ENCODE measurements around the gene AGAP1. TPM values are rescaled to one million over a fixed set of nuclear protein-coding genes. Genes with fewer than 3 reads are reported as not detected.

AGAP1 gene
- total RNA-seq, 1 donor from 2014 or later = 43.8 TPM

GRCh38 chr2:235588750-235589149, 94.9 kb downstream of the AGAP1 start:
- H3K27me3 Mint-ChIP-seq (ENCODE audit: unreplicated experiment) = no peaks in the 10 kb centered on the region
- peaks cover 1% of the 10 kb centered on the region for H3K36me3 Mint-ChIP-seq (ENCODE audit: unreplicated experiment)
- no peak overlapping the region for H3K27ac Mint-ChIP-seq (ENCODE audit: unreplicated experiment)
- TF ChIP-seq CTCF (IDR thresholded peaks at IDR 0.05) = no peak
- H3K9me3 Mint-ChIP-seq (ENCODE audit: unreplicated experiment) = no peaks in the 10 kb centered on the region
- peaks cover 2% of the 10 kb centered on the region for H3K4me1 Mint-ChIP-seq (ENCODE audit: unreplicated experiment)
- DNase-seq (ENCODE audit: extremely low spot score, unreplicated experiment) = no peak
- H3K4me3 Mint-ChIP-seq (ENCODE audit: unreplicated experiment) = no peak overlapping the region

GRCh38 chr2:235591231-235591730, 97.4 kb downstream of the AGAP1 start:
- no peak for DNase-seq (ENCODE audit: extremely low spot score, unreplicated experiment)
- TF ChIP-seq CTCF (IDR thresholded peaks at IDR 0.05) = no peak
- peaks cover 5% of the 10 kb centered on the region for H3K4me1 Mint-ChIP-seq (ENCODE audit: unreplicated experiment)
- H3K4me3 Mint-ChIP-seq (ENCODE audit: unreplicated experiment) = no peak overlapping the region
- H3K9me3 Mint-ChIP-seq (ENCODE audit: unreplicated experiment) = no peaks in the 10 kb centered on the region
- H3K27me3 Mint-ChIP-seq (ENCODE audit: unreplicated experiment) = no peaks in the 10 kb centered on the region
- H3K36me3 Mint-ChIP-seq (ENCODE audit: unreplicated experiment) = peaks cover 1% of the 10 kb centered on the region
- H3K27ac Mint-ChIP-seq (ENCODE audit: unreplicated experiment) = no peak overlapping the region

- Mint-ChIP-seq H3K9me3 (ENCODE audit: unreplicated experiment) (no peaks in the 10 kb centered on the region), H3K36me3 (ENCODE audit: unreplicated experiment) (peaks cover 1% of the 10 kb centered on the region)
Measured at GRCh38 chr2:235591921-235592320, 98.1 kb downstream of the AGAP1 start.

GRCh38 chr2:235592430-235592829, 98.6 kb downstream of the AGAP1 start:
- H3K9me3 Mint-ChIP-seq (ENCODE audit: unreplicated experiment) = no peaks in the 10 kb centered on the region
- TF ChIP-seq CTCF (IDR thresholded peaks at IDR 0.05) = no peak
- H3K27ac Mint-ChIP-seq (ENCODE audit: unreplicated experiment) = no peak overlapping the region
- H3K36me3 Mint-ChIP-seq (ENCODE audit: unreplicated experiment) = peaks cover 1% of the 10 kb centered on the region
- no peaks in the 10 kb centered on the region for H3K27me3 Mint-ChIP-seq (ENCODE audit: unreplicated experiment)
- H3K4me1 Mint-ChIP-seq (ENCODE audit: unreplicated experiment) = peaks cover 2% of the 10 kb centered on the region
- H3K4me3 Mint-ChIP-seq (ENCODE audit: unreplicated experiment) = no peak overlapping the region
- DNase-seq (ENCODE audit: extremely low spot score, unreplicated experiment) = no peak

More at GRCh38 chr2:235591921-235592320, 98.1 kb downstream of the AGAP1 start:
- H3K27ac Mint-ChIP-seq (ENCODE audit: unreplicated experiment) = no peak overlapping the region
- no peak for DNase-seq (ENCODE audit: extremely low spot score, unreplicated experiment)
- TF ChIP-seq CTCF (IDR thresholded peaks at IDR 0.05) = no peak
- peaks cover 4% of the 10 kb centered on the region for H3K4me1 Mint-ChIP-seq (ENCODE audit: unreplicated experiment)
- no peak overlapping the region for H3K4me3 Mint-ChIP-seq (ENCODE audit: unreplicated experiment)
- no peaks in the 10 kb centered on the region for H3K27me3 Mint-ChIP-seq (ENCODE audit: unreplicated experiment)

- DNase-seq (ENCODE audit: extremely low spot score, unreplicated experiment) = no peak
- Mint-ChIP-seq H3K9me3 (ENCODE audit: unreplicated experiment) (no peaks in the 10 kb centered on the region), H3K27me3 (ENCODE audit: unreplicated experiment) (no peaks in the 10 kb centered on the region), H3K36me3 (ENCODE audit: unreplicated experiment) (peaks cover 1% of the 10 kb centered on the region), H3K4me1 (ENCODE audit: unreplicated experiment) (peaks cover 2% of the 10 kb centered on the region), H3K27ac (ENCODE audit: unreplicated experiment) (no peak overlapping the region), H3K4me3 (ENCODE audit: unreplicated experiment) (no peak overlapping the region)
- TF ChIP-seq CTCF (IDR thresholded peaks at IDR 0.05) = no peak
Measured at GRCh38 chr2:235592836-235593235, 99.0 kb downstream of the AGAP1 start.

Data from osteocyte (in vitro differentiated cells).